HCT116 (cell line): Measurements from ENCODE around the gene RTN4RL1. TPM values are rescaled to one million over a fixed set of nuclear protein-coding genes. Genes with fewer than 3 reads are reported as not detected.

Experiments
- ATAC-seq: fragments of 200-7000 bp; cut with Tn5 transposase; 2 replicates; pipeline ENCODE4 v1.9.1; 2020; ENCODE audit warnings: mild to moderate bottlenecking, moderate library complexity
- BruUV-seq: library from RNA; stranded (reverse); fragments of 400-500 nt; replicated peaks from 2 replicates; lab custom pipeline; 2021; lab: Mats Ljungman, UMichigan
- CTCF ChIA-PET: fragments of 300-600 bp; sonication (Branson Sonifier 250); formaldehyde crosslinking; loops from one replicate; lab custom pipeline; 2021; ENCODE audit warnings: antibody characterized with exemption; lab: Charles Lee
- POLR2A ChIA-PET: fragments of 300-600, 350-600 bp; sonication (Branson Sonifier 250); formaldehyde crosslinking; loops from one replicate; lab custom pipeline; 2021; ENCODE audit warnings: antibody characterized with exemption; lab: Charles Lee
- RAD21 ChIA-PET, 2 experiments: fragments of 300-600 bp; sonication (Branson Sonifier 250); formaldehyde crosslinking; loops; one replicate each; lab custom pipeline; 2023; ENCODE audit warnings: low total read pairs in 2 of 2; ENCODE audit not compliant: uncharacterized antibody in 2 of 2, unreplicated experiment in 2 of 2, low non-redundant PET in 1 of 2; lab: Charles Lee
- DNase-seq: peaks from one replicate; pipeline ENCODE4 v3.0.0-alpha.2; 2010; ENCODE audit warnings: low read depth, low spot score
- H2AFZ ChIP-seq: fragments of 200-600 bp; shearing (Covaris generic), sonication (generic); 2 replicates; pipeline ENCODE4 v1.6.1; 2017; ENCODE audit warnings: low read depth, mixed run types, mixed read lengths, antibody characterized with exemption, low read length; ENCODE audit not compliant: poor library complexity, severe bottlenecking
- H3K27ac ChIP-seq: 2 replicates; pipeline ENCODE4 v1.5.1; 2012; ENCODE audit warnings: low read depth, low read length
- H3K27me3 ChIP-seq: fragments of 200-600 bp; sonication (generic); 2 replicates; pipeline ENCODE4 v1.6.1; 2016; ENCODE audit warnings: mixed run types, low read length, mixed read lengths; ENCODE audit not compliant: insufficient read depth
- H3K36me3 ChIP-seq, 2 experiments: fragments of 200-500 bp in 1 of 2; fragments of 200-600 bp in 1 of 2; sonication (Bioruptor generic) in 1 of 2; sonication (generic) in 1 of 2; 2 replicates each; pipeline versions ENCODE4 v1.5.1 to v1.6.1; 2014 to 2016; ENCODE audit warnings: low read length in 2 of 2, inconsistent platforms in 1 of 2, mixed read lengths in 1 of 2, mixed run types in 1 of 2; ENCODE audit not compliant: insufficient read depth in 2 of 2, control insufficient read depth in 1 of 2
- H3K4me1 ChIP-seq, 2 experiments: fragments of 200-600 bp in 1 of 2; sonication (generic) in 1 of 2; 2 replicates each; pipeline versions ENCODE4 v1.5.1 to v1.6.1; 2012 to 2017; ENCODE audit warnings: low read length in 2 of 2, inconsistent platforms in 1 of 2, mild to moderate bottlenecking in 1 of 2, mixed read lengths in 1 of 2, mixed run types in 1 of 2, moderate library complexity in 1 of 2; ENCODE audit not compliant: insufficient read depth in 2 of 2, control insufficient read depth in 1 of 2
- H3K4me2 ChIP-seq: fragments of 200-600 bp; sonication (generic); 2 replicates; pipeline ENCODE4 v1.6.1; 2017; ENCODE audit warnings: mixed run types, low read length, mixed read lengths
- H3K4me3 ChIP-seq, 2 experiments: fragments of 200-600 bp in 1 of 2; sonication (generic) in 1 of 2; replicated peaks in 1 of 2; 2 replicates each; pipeline ENCODE4 v1.5.1; 2011 to 2016; ENCODE audit warnings: low read length in 2 of 2, control low read depth in 1 of 2, low read depth in 1 of 2, mild to moderate bottlenecking in 1 of 2, mixed read lengths in 1 of 2, mixed run types in 1 of 2
- H3K79me2 ChIP-seq: fragments of 200-600 bp; sonication (generic); 2 replicates; pipeline ENCODE4 v1.6.1; 2017; ENCODE audit warnings: mild to moderate bottlenecking, mixed run types, low read length, moderate library complexity, mixed read lengths; ENCODE audit not compliant: insufficient read depth
- H3K9ac ChIP-seq: fragments of 200-600 bp; sonication (generic); 2 replicates; pipeline ENCODE4 v1.6.1; 2016; ENCODE audit warnings: low read length, mixed read lengths
- H3K9me2 ChIP-seq: fragments of 200-600 bp; sonication (generic), shearing (Covaris generic); 2 replicates; pipeline ENCODE4 v1.6.1; 2017; ENCODE audit warnings: mixed run types, mild to moderate bottlenecking, moderate library complexity; ENCODE audit not compliant: insufficient read depth
- H3K9me3 ChIP-seq, 2 experiments: fragments of 200-500 bp in 1 of 2; fragments of 200-600 bp in 1 of 2; sonication (Bioruptor generic) in 1 of 2; sonication (generic) in 1 of 2; 2 replicates each; pipeline ENCODE4 v1.6.1; 2014 to 2017; ENCODE audit warnings: low read length in 2 of 2, mixed read lengths in 2 of 2, inconsistent platforms in 1 of 2, low read depth in 1 of 2, mild to moderate bottlenecking in 1 of 2, mixed run types in 1 of 2, moderate library complexity in 1 of 2; ENCODE audit not compliant: control insufficient read depth in 1 of 2, insufficient read depth in 1 of 2
- H4K20me1 ChIP-seq: fragments of 200-600 bp; sonication (generic), shearing (Covaris generic); 2 replicates; pipeline ENCODE4 v1.6.1; 2017; ENCODE audit warnings: mixed run types, mild to moderate bottlenecking, moderate library complexity; ENCODE audit not compliant: insufficient read depth
- CBX3 ChIP-seq: IDR thresholded peaks from 2 replicates; pipeline ENCODE4 v1.6.1; 2012; ENCODE audit warnings: low read depth
- CEBPB ChIP-seq: IDR thresholded peaks from 2 replicates; pipeline ENCODE4 v1.6.1; 2012; ENCODE audit warnings: low read depth
- EGR1 ChIP-seq: IDR thresholded peaks from 2 replicates; pipeline ENCODE4 v1.6.1; 2012; ENCODE audit warnings: low read depth
- ELF1 ChIP-seq: IDR thresholded peaks from 2 replicates; pipeline ENCODE4 v1.6.1; 2012; ENCODE audit warnings: low read depth, borderline replicate concordance
- EZH2 ChIP-seq: fragments of 200-600 bp; sonication (generic); IDR thresholded peaks from 2 replicates; pipeline ENCODE4 v1.6.1; 2017; ENCODE audit warnings: antibody characterized with exemption, mixed run types
- EZH2phosphoT487 ChIP-seq: fragments of 200-600 bp; IDR thresholded peaks from 2 replicates; pipeline ENCODE4 v1.6.1; 2018; ENCODE audit warnings: antibody characterized with exemption, borderline replicate concordance
- JUND ChIP-seq: IDR thresholded peaks from 2 replicates; pipeline ENCODE4 v1.6.1; 2012
- POLR2AphosphoS5 ChIP-seq: IDR thresholded peaks from 2 replicates; pipeline ENCODE4 v1.6.1; 2011; ENCODE audit warnings: mild to moderate bottlenecking, low read depth, low read length, moderate library complexity
- RAD21 ChIP-seq: IDR thresholded peaks from 2 replicates; pipeline ENCODE4 v1.6.1; 2012; ENCODE audit warnings: low read depth, mild to moderate bottlenecking
- SP1 ChIP-seq: IDR thresholded peaks from 2 replicates; pipeline ENCODE4 v1.6.1; 2012; ENCODE audit warnings: low read depth
- TCF7L2 ChIP-seq: IDR thresholded peaks from 2 replicates; pipeline ENCODE4 v1.7.0; 2011; ENCODE audit warnings: borderline replicate concordance, inconsistent platforms; ENCODE audit not compliant: insufficient read depth, insufficient read length; ENCODE audit errors: extremely low read depth
- YY1 ChIP-seq: IDR thresholded peaks from 2 replicates; pipeline ENCODE4 v1.6.1; 2011; ENCODE audit warnings: low read length, low read depth, moderate library complexity, mild to moderate bottlenecking; ENCODE audit not compliant: insufficient replicate concordance; ENCODE audit errors: extremely low read depth
- ZFX ChIP-seq: fragments of 450-650 bp; IDR thresholded peaks from 2 replicates; pipeline ENCODE4 v1.6.1; 2017
- ZNF274 ChIP-seq: fragments of 200-500 bp; sonication (Bioruptor generic); IDR thresholded peaks from 2 replicates; pipeline ENCODE4 v1.6.1; 2014; ENCODE audit warnings: mild to moderate bottlenecking, low read depth, low read length, inconsistent platforms
- intact Hi-C: fragments of 100-400 bp; cut with micrococcal nuclease; formaldehyde crosslinking; loops from 2 replicates; pipeline ENCODE4 v1.10.0; 2022
- total RNA-seq: library from RNA; stranded (reverse); gene quantifications from one replicate; pipeline ENCODE4 v1.2.1, GENCODE V29; 2021; ENCODE audit not compliant: unreplicated experiment
- TF ChIP-seq, protein P1 (sequence below), 3 experiments: fragments of 200-600 bp in 1 of 3; sonication (generic) in 1 of 3; IDR thresholded peaks in 2 of 3; conservative IDR thresholded peaks in 1 of 3; 2 replicates each; pipeline ENCODE4 v1.5.1; 2012 to 2017; ENCODE audit warnings: low read depth in 2 of 3, low read length in 2 of 3, antibody characterized with exemption in 1 of 3, borderline replicate concordance in 1 of 3, control low read depth in 1 of 3, mild to moderate bottlenecking in 1 of 3, mixed read lengths in 1 of 3, mixed run types in 1 of 3, moderate library complexity in 1 of 3; ENCODE audit not compliant: insufficient read depth in 1 of 3
- TF ChIP-seq, protein P2 (sequence below): IDR thresholded peaks from 2 replicates; pipeline ENCODE4 v1.6.1; 2011; ENCODE audit warnings: mild to moderate bottlenecking, low read length, moderate library complexity; ENCODE audit not compliant: insufficient replicate concordance; ENCODE audit errors: extremely low read depth
- TF ChIP-seq, protein P3 (sequence below): IDR thresholded peaks from 2 replicates; pipeline ENCODE4 v1.6.1; 2012

Gene RTN4RL1
- total RNA-seq, 1 experiment from 2014 or later: 3.7 TPM

DNA sequence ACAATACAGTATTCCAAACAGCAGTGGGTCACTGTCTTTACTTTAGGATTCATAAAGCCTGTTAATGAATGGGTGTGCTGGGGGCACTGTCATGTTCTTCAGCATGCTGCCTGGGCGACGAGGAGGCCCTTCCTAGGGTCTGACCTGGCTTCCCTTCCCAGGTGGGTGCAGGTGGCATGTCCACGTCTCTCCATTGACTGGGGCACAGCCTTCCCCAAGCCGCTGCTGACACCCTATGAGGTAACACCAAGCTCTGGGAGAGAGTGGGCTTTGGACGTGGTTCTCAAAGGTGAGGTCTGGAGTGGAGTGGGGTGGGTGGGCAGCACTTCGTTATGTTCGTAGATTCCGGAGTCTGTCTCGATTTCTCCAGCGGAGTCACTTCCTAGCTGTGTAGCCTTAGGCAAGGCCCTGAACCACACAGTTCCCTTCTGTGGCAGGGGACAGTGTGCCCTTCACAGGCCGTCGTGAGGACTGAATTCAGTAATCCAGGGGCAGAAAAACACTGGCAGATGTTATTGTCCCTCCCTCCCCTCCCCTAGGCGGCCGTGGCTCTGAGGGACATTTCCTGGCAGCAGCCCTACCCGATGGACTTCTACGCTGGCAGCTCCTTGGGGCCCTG is 15.9 kb upstream of the RTN4RL1 start:
- Histone ChIP-seq H3K4me1 (peaks cover 17 to 36% of the 10 kb centered on the region in 2 experiments), H3K4me3 (peak overlapping the region; percentile 94 to 96), H3K27ac (peak overlapping the region; percentile 83), H3K9ac (peak overlapping the region; percentile 91), H3K9me2 (no peaks in the 10 kb centered on the region), H3K36me3 (peaks cover 0 to 3% of the 10 kb centered on the region in 2 experiments; a peak in 1 of 4 replicates), H3K79me2 (peaks cover 20% of the 10 kb centered on the region; the same call in 1 of the 2 replicates), H2AFZ (no peak overlapping the region), H3K4me2 (peak overlapping the region; percentile 93), H3K9me3 (no peaks in the 10 kb centered on the region), H4K20me1 (no peaks in the 10 kb centered on the region)
- ChIA-PET POLR2A (interaction anchor here (0.9 kb wide), 1 partner anchor 11 kb away, joined by 4 read pairs; the partner anchor contains the start of gene DPH1), CTCF (interaction anchor here (1.0 kb wide), 1 partner anchor 132 kb away, joined by 3 read pairs; no protein-coding TSS in a partner anchor), RAD21 (interaction anchor here in 1 of 2 experiments (0.9 kb wide), 1 partner anchor 132 kb away, joined by 3 read pairs; no protein-coding TSS in a partner anchor)
- no peak for ATAC-seq
- intact Hi-C loops: loop anchor here (1.0 kb wide), 1 partner anchor 11 kb away; the partner anchor contains the start of gene DPH1
- DNase-seq: no peak
- no TSS peak for BruUV-seq
- TF ChIP-seq ELF1: no peak
- TF ChIP-seq, protein P1, sequence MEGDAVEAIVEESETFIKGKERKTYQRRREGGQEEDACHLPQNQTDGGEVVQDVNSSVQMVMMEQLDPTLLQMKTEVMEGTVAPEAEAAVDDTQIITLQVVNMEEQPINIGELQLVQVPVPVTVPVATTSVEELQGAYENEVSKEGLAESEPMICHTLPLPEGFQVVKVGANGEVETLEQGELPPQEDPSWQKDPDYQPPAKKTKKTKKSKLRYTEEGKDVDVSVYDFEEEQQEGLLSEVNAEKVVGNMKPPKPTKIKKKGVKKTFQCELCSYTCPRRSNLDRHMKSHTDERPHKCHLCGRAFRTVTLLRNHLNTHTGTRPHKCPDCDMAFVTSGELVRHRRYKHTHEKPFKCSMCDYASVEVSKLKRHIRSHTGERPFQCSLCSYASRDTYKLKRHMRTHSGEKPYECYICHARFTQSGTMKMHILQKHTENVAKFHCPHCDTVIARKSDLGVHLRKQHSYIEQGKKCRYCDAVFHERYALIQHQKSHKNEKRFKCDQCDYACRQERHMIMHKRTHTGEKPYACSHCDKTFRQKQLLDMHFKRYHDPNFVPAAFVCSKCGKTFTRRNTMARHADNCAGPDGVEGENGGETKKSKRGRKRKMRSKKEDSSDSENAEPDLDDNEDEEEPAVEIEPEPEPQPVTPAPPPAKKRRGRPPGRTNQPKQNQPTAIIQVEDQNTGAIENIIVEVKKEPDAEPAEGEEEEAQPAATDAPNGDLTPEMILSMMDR (IDR thresholded peaks at IDR 0.05 in 2 of 3, conservative IDR thresholded peaks at IDR 0.05 in 1 of 3; ENCODE audit: borderline replicate concordance in 1 of 3, insufficient read depth in 1 of 3, low read depth in 2 of 3, low read length in 2 of 3): no peak
- TF ChIP-seq CEBPB: no peak
- TF ChIP-seq YY1: no peak
- TF ChIP-seq, protein P2, sequence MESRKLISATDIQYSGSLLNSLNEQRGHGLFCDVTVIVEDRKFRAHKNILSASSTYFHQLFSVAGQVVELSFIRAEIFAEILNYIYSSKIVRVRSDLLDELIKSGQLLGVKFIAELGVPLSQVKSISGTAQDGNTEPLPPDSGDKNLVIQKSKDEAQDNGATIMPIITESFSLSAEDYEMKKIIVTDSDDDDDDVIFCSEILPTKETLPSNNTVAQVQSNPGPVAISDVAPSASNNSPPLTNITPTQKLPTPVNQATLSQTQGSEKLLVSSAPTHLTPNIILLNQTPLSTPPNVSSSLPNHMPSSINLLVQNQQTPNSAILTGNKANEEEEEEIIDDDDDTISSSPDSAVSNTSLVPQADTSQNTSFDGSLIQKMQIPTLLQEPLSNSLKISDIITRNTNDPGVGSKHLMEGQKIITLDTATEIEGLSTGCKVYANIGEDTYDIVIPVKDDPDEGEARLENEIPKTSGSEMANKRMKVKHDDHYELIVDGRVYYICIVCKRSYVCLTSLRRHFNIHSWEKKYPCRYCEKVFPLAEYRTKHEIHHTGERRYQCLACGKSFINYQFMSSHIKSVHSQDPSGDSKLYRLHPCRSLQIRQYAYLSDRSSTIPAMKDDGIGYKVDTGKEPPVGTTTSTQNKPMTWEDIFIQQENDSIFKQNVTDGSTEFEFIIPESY: no peak
- TF ChIP-seq ZNF274: no peak
- TF ChIP-seq TCF7L2: no peak
- no peak for TF ChIP-seq CBX3
- no peak for TF ChIP-seq EZH2
- TF ChIP-seq SP1: no peak
- no peak for TF ChIP-seq EGR1
- no peak for TF ChIP-seq JUND
- TF ChIP-seq EZH2phosphoT487: no peak
- TF ChIP-seq, protein P3, sequence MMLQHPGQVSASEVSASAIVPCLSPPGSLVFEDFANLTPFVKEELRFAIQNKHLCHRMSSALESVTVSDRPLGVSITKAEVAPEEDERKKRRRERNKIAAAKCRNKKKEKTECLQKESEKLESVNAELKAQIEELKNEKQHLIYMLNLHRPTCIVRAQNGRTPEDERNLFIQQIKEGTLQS: no peak
- no peak for TF ChIP-seq RAD21
- no peak for TF ChIP-seq POLR2AphosphoS5
- TF ChIP-seq ZFX: no peak
- TF ChIP-seq, all 23 proteins: peak for 0
- H3K27me3 ChIP-seq: no peaks in the 10 kb centered on the region
